NT2/D1 (cell line): Measurements from ENCODE around the gene BIRC5.

ENCODE experiments used
- DNase-seq: peaks from one replicate; pipeline ENCODE4 v3.0.0-alpha.2; 2011; ENCODE audit warnings: low read depth, low spot score
- H3K27me3 ChIP-seq: 2 replicates; pipeline ENCODE4 v1.6.0; 2011; ENCODE audit warnings: mild to moderate bottlenecking; ENCODE audit not compliant: insufficient read length, insufficient read depth
- H3K36me3 ChIP-seq: 2 replicates; pipeline ENCODE4 v1.6.1; 2011; ENCODE audit warnings: mild to moderate bottlenecking, low read length, mixed read lengths; ENCODE audit not compliant: insufficient read depth, insufficient read length
- H3K4me1 ChIP-seq: 2 replicates; pipeline ENCODE4 v1.5.1; 2011; ENCODE audit not compliant: insufficient read depth, insufficient read length
- H3K4me3 ChIP-seq: 2 replicates; pipeline ENCODE4 v1.5.1; 2011; ENCODE audit warnings: low read depth; ENCODE audit not compliant: insufficient read length
- H3K9ac ChIP-seq: 2 replicates; pipeline ENCODE4 v1.6.0; 2011; ENCODE audit warnings: low read depth; ENCODE audit not compliant: insufficient read length
- H3K9me3 ChIP-seq: 2 replicates; pipeline ENCODE4 v1.5.1; 2011; ENCODE audit warnings: mild to moderate bottlenecking, low read length; ENCODE audit not compliant: insufficient read depth
- SUZ12 ChIP-seq: IDR thresholded peaks from 2 replicates; pipeline ENCODE4 v1.6.1; 2011; ENCODE audit not compliant: insufficient read length, insufficient read depth; ENCODE audit errors: extremely low read depth
- YY1 ChIP-seq: IDR thresholded peaks from 2 replicates; pipeline ENCODE4 v1.6.1; 2011; ENCODE audit not compliant: insufficient read length, insufficient read depth
- ZNF274 ChIP-seq: IDR thresholded peaks from 2 replicates; pipeline ENCODE4 v1.6.1; 2011; ENCODE audit warnings: mild to moderate bottlenecking, low read depth, low read length

The BIRC5 gene

GRCh38 chr17:78172249-78173051 lies 41.6 kb upstream of the BIRC5 start:
- H3K9ac ChIP-seq = peak overlapping the region; percentile 58
- H3K4me3 ChIP-seq = no peak overlapping the region
- no peaks in the 10 kb centered on the region for H3K27me3 ChIP-seq
- no peaks in the 10 kb centered on the region for H3K9me3 ChIP-seq
- peaks cover 58% of the 10 kb centered on the region for H3K36me3 ChIP-seq
- TF ChIP-seq YY1 (no peak), ZNF274 (no peak), SUZ12 (no peak)
- DNase-seq = no peak
- H3K4me1 ChIP-seq = peaks cover 48% of the 10 kb centered on the region

- DNase-seq = no peak
- Histone ChIP-seq H3K36me3 (peaks cover 61% of the 10 kb centered on the region), H3K27me3 (no peaks in the 10 kb centered on the region), H3K9me3 (no peaks in the 10 kb centered on the region), H3K4me3 (no peak overlapping the region), H3K9ac (peak overlapping the region; percentile 58), H3K4me1 (peaks cover 48% of the 10 kb centered on the region)
- no peak for TF ChIP-seq SUZ12
- no peak for TF ChIP-seq ZNF274
These were observed 40.8 kb upstream of the BIRC5 start for GRCh38 chr17:78173097-78173715.

GRCh38 chr17:78174346-78174869 lies 39.6 kb upstream of the BIRC5 start:
- Histone ChIP-seq H3K9ac (peak overlapping the region; percentile 34), H3K27me3 (no peaks in the 10 kb centered on the region), H3K4me3 (no peak overlapping the region), H3K36me3 (peaks cover 73% of the 10 kb centered on the region), H3K4me1 (peaks cover 43% of the 10 kb centered on the region), H3K9me3 (no peaks in the 10 kb centered on the region)
- TF ChIP-seq YY1 (no peak), ZNF274 (no peak), SUZ12 (no peak)
- DNase-seq = no peak

- Histone ChIP-seq H3K4me3 (no peak overlapping the region), H3K27me3 (no peaks in the 10 kb centered on the region), H3K36me3 (peaks cover 79% of the 10 kb centered on the region), H3K9ac (peak overlapping the region; percentile 34), H3K9me3 (no peaks in the 10 kb centered on the region), H3K4me1 (peaks cover 39% of the 10 kb centered on the region)
- no peak for TF ChIP-seq ZNF274
- TF ChIP-seq YY1 = no peak
- no peak for TF ChIP-seq SUZ12
- no peak for DNase-seq
These were observed 39.0 kb upstream of the BIRC5 start for GRCh38 chr17:78174870-78175642.

- peak overlapping the region; percentile 26 for H3K9ac ChIP-seq
- H3K9me3 ChIP-seq = no peaks in the 10 kb centered on the region
- H3K36me3 ChIP-seq = peaks cover 84% of the 10 kb centered on the region
- no peak overlapping the region for H3K4me3 ChIP-seq
- DNase-seq = no peak
- H3K4me1 ChIP-seq = peaks cover 37% of the 10 kb centered on the region
- H3K27me3 ChIP-seq = no peaks in the 10 kb centered on the region
- TF ChIP-seq SUZ12 = no peak
- TF ChIP-seq YY1 = no peak
- TF ChIP-seq ZNF274 = no peak
These were observed 38.4 kb upstream of the BIRC5 start for GRCh38 chr17:78175643-78175981.

- no peaks in the 10 kb centered on the region for H3K9me3 ChIP-seq
- H3K4me1 ChIP-seq = peaks cover 31% of the 10 kb centered on the region
- no peak overlapping the region for H3K4me3 ChIP-seq
- no peaks in the 10 kb centered on the region for H3K27me3 ChIP-seq
- TF ChIP-seq YY1 = no peak
- no peak for TF ChIP-seq ZNF274
- TF ChIP-seq SUZ12 = no peak
- peaks cover 84% of the 10 kb centered on the region for H3K36me3 ChIP-seq
- H3K9ac ChIP-seq = peak overlapping the region; percentile 15
- DNase-seq = peak; percentile 30
These were observed 37.5 kb upstream of the BIRC5 start for GRCh38 chr17:78176548-78177025.

GRCh38 chr17:78179372-78179771 lies 34.7 kb upstream of the BIRC5 start:
- peaks cover 89% of the 10 kb centered on the region for H3K36me3 ChIP-seq

More at GRCh38 chr17:78179372-78179771, 34.7 kb upstream of the BIRC5 start:
- no peak for DNase-seq
- Histone ChIP-seq H3K4me3 (no peak overlapping the region), H3K9ac (peak overlapping the region; percentile 22), H3K4me1 (peaks cover 15% of the 10 kb centered on the region), H3K27me3 (no peaks in the 10 kb centered on the region), H3K9me3 (no peaks in the 10 kb centered on the region)
- TF ChIP-seq ZNF274 (no peak), SUZ12 (no peak)
